Neural progenitor cell (in vitro differentiated cells): Measurements from ENCODE around the gene PAX5. TPM values are rescaled to one million over a fixed set of nuclear protein-coding genes. Genes with fewer than 3 reads are reported as not detected.

Experiments
- DNase-seq: peaks from one replicate; pipeline ENCODE4 v3.0.0-alpha.2; 2016; ENCODE audit warnings: low spot score
- H2AFZ ChIP-seq: fragments of 200-600 bp; sonication (generic); replicated peaks from 2 replicates; pipeline ENCODE4 v1.6.1; 2016; ENCODE audit warnings: antibody characterized with exemption
- H3F3A ChIP-seq: fragments of 200-600 bp; sonication (generic); 2 replicates; pipeline ENCODE4 v1.6.1; 2016; ENCODE audit warnings: antibody characterized with exemption, low read depth
- H3K27ac ChIP-seq: fragments of 200-600 bp; sonication (generic); 2 replicates; pipeline ENCODE4 v1.5.1; 2016; ENCODE audit warnings: mild to moderate bottlenecking
- H3K27me3 ChIP-seq: fragments of 200-600 bp; sonication (generic); 2 replicates; pipeline ENCODE4 v1.6.1; 2016; ENCODE audit warnings: mild to moderate bottlenecking, moderate library complexity
- H3K36me3 ChIP-seq: fragments of 200-600 bp; sonication (generic); 2 replicates; pipeline ENCODE4 v1.5.1; 2016
- H3K4me1 ChIP-seq: fragments of 200-600 bp; sonication (generic); 2 replicates; pipeline ENCODE4 v1.6.1; 2016; ENCODE audit warnings: mixed run types
- H3K4me2 ChIP-seq: fragments of 200-600 bp; sonication (generic); 2 replicates; pipeline ENCODE4 v1.6.1; 2016
- H3K4me3 ChIP-seq: fragments of 200-600 bp; sonication (generic); 2 replicates; pipeline ENCODE4 v1.5.1; 2016
- H3K79me2 ChIP-seq: fragments of 200-600 bp; sonication (generic); 2 replicates; pipeline ENCODE4 v1.6.1; 2016; ENCODE audit warnings: low read depth
- H3K9ac ChIP-seq: fragments of 200-600 bp; sonication (generic); 2 replicates; pipeline ENCODE4 v1.6.1; 2016
- H3K9me3 ChIP-seq: fragments of 200-600 bp; sonication (generic); 2 replicates; pipeline ENCODE4 v1.5.1; 2016; ENCODE audit warnings: low read depth
- H4K20me1 ChIP-seq: fragments of 200-600 bp; sonication (generic); 2 replicates; pipeline ENCODE4 v1.6.1; 2016; ENCODE audit warnings: low read depth
- H3K27ac Mint-ChIP-seq: 3 replicates; pipeline ENCODE4 v1.8.0; 2021; ENCODE audit warnings: mixed read lengths
- H3K27me3 Mint-ChIP-seq: 2 replicates; pipeline ENCODE4 v1.8.0; 2022; ENCODE audit warnings: low read depth, mild to moderate bottlenecking, inconsistent platforms, moderate library complexity, mixed read lengths; ENCODE audit not compliant: insufficient read depth
- H3K36me3 Mint-ChIP-seq: 3 replicates; pipeline ENCODE4 v1.8.0; 2021; ENCODE audit warnings: mixed read lengths
- H3K4me1 Mint-ChIP-seq: 3 replicates; pipeline ENCODE4 v1.8.0; 2021; ENCODE audit warnings: mixed read lengths
- H3K4me3 Mint-ChIP-seq: 3 replicates; pipeline ENCODE4 v1.8.0; 2021; ENCODE audit warnings: mild to moderate bottlenecking, moderate library complexity, mixed read lengths
- H3K9me3 Mint-ChIP-seq: 3 replicates; pipeline ENCODE4 v1.8.0; 2020; ENCODE audit warnings: mixed read lengths
- CTCF ChIP-seq: fragments of 200-600 bp; sonication (generic); IDR thresholded peaks from 2 replicates; pipeline ENCODE4 v1.5.1; 2017; ENCODE audit warnings: antibody characterized with exemption, mild to moderate bottlenecking
- EZH2 ChIP-seq: fragments of 200-600 bp; sonication (generic); IDR thresholded peaks from 2 replicates; pipeline ENCODE4 v1.6.1; 2017; ENCODE audit warnings: antibody characterized with exemption, mild to moderate bottlenecking, moderate library complexity
- EZH2phosphoT487 ChIP-seq: fragments of 200-600 bp; sonication (generic); IDR thresholded peaks from 2 replicates; pipeline ENCODE4 v1.6.1; 2017; ENCODE audit warnings: antibody characterized with exemption
- total RNA-seq: library from RNA; depleted of rRNA; stranded (reverse); fragments of >200 nt; gene quantifications from 2 replicates; pipeline ENCODE4 v1.2.3, GENCODE V29; 2015; ENCODE audit warnings: low replicate concordance

PAX5 gene
- total RNA-seq, 1 donor from 2014 or later = not detected

- Histone ChIP-seq H3K79me2 (no peaks in the 10 kb centered on the region), H4K20me1 (no peaks in the 10 kb centered on the region), H3K4me2 (no peak overlapping the region), H3F3A (no peaks in the 10 kb centered on the region), H2AFZ (no peak overlapping the region), H3K4me3 (no peak overlapping the region), H3K9me3 (no peaks in the 10 kb centered on the region), H3K27me3 (no peaks in the 10 kb centered on the region), H3K36me3 (no peaks in the 10 kb centered on the region), H3K9ac (no peak overlapping the region), H3K27ac (no peak overlapping the region), H3K4me1 (peaks cover 10% of the 10 kb centered on the region)
- DNase-seq = no peak
- no peaks in the 10 kb centered on the region for H3K4me1 Mint-ChIP-seq
- H3K4me3 Mint-ChIP-seq = no peak overlapping the region
- H3K36me3 Mint-ChIP-seq = peaks cover 9% of the 10 kb centered on the region
- H3K9me3 Mint-ChIP-seq = no peaks in the 10 kb centered on the region
- no peak overlapping the region for H3K27ac Mint-ChIP-seq
- peaks cover 8% of the 10 kb centered on the region for H3K27me3 Mint-ChIP-seq
- TF ChIP-seq CTCF (no peak), EZH2 (no peak)
Measured at GRCh38 chr9:36964791-36965190, 69.3 kb downstream of the PAX5 start.

GRCh38 chr9:36963346-36963745 lies 70.7 kb downstream of the PAX5 start:
- H3K9ac ChIP-seq = no peak overlapping the region
- Mint-ChIP-seq H3K4me3 (no peak overlapping the region), H3K36me3 (peaks cover 15% of the 10 kb centered on the region), H3K9me3 (no peaks in the 10 kb centered on the region), H3K4me1 (no peaks in the 10 kb centered on the region), H3K27me3 (peaks cover 11% of the 10 kb centered on the region), H3K27ac (peak overlapping the region; percentile 78)
- no peak for TF ChIP-seq CTCF
- TF ChIP-seq EZH2phosphoT487 = no peak
- TF ChIP-seq EZH2 = no peak
- H3K27me3 ChIP-seq = no peaks in the 10 kb centered on the region
- H3K9me3 ChIP-seq = no peaks in the 10 kb centered on the region
- peaks cover 10% of the 10 kb centered on the region for H3K4me1 ChIP-seq
- H3K36me3 ChIP-seq = no peaks in the 10 kb centered on the region
- H4K20me1 ChIP-seq = no peaks in the 10 kb centered on the region
- H3F3A ChIP-seq = no peaks in the 10 kb centered on the region
- H3K27ac ChIP-seq = no peak overlapping the region
- H3K79me2 ChIP-seq = no peaks in the 10 kb centered on the region
- H2AFZ ChIP-seq = no peak overlapping the region
- no peak for DNase-seq
- no peak overlapping the region for H3K4me3 ChIP-seq
- H3K4me2 ChIP-seq = no peak overlapping the region

- Histone ChIP-seq H3F3A (no peaks in the 10 kb centered on the region), H2AFZ (no peak overlapping the region), H3K4me3 (no peak overlapping the region), H3K36me3 (no peaks in the 10 kb centered on the region), H3K79me2 (no peaks in the 10 kb centered on the region), H3K27me3 (no peaks in the 10 kb centered on the region), H3K4me1 (peaks cover 10% of the 10 kb centered on the region), H3K27ac (no peak overlapping the region), H3K4me2 (no peak overlapping the region), H4K20me1 (no peaks in the 10 kb centered on the region), H3K9ac (no peak overlapping the region), H3K9me3 (no peaks in the 10 kb centered on the region)
- Mint-ChIP-seq H3K4me1 (no peaks in the 10 kb centered on the region), H3K9me3 (no peaks in the 10 kb centered on the region), H3K27ac (no peak overlapping the region), H3K27me3 (peaks cover 11% of the 10 kb centered on the region), H3K36me3 (peaks cover 15% of the 10 kb centered on the region), H3K4me3 (no peak overlapping the region)
- DNase-seq = no peak
- TF ChIP-seq EZH2phosphoT487 (no peak), EZH2 (no peak), CTCF (no peak)
Measured at GRCh38 chr9:36962691-36963090, 71.4 kb downstream of the PAX5 start.
